Adrenal gland (tissue), 12 donors: ENCODE data around the gene INPP4A. TPM values are rescaled to one million over a fixed set of nuclear protein-coding genes. Genes with fewer than 3 reads are reported as not detected.

ENCODE experiments used
- DNase-seq, 7 donors: peaks; one replicate each; pipeline ENCODE4 v3.0.0-alpha.2; 2019 to 2020
- H3K27ac ChIP-seq, 5 donors: fragments of 200-600 bp; sonication (generic) in 4 of 5; 1 replicate in 3 of 5; 2 replicates in 2 of 5; pipeline versions ENCODE4 v1.5.1 to v1.8.0; 2016 to 2020; ENCODE audit warnings: mild to moderate bottlenecking in 1 of 5
- H3K27me3 ChIP-seq: fragments of 200-600 bp; 2 replicates; pipeline ENCODE4 v1.8.0; 2021
- H3K36me3 ChIP-seq, 2 donors: fragments of 200-600 bp; replicated peaks in 1 of 2; 1 replicate in 1 of 2; 2 replicates in 1 of 2; pipeline versions ENCODE4 v1.5.1 to v1.8.0; 2018 to 2022
- H3K4me1 ChIP-seq, 2 donors: fragments of 200-600 bp; replicated peaks in 1 of 2; 1 replicate in 1 of 2; 2 replicates in 1 of 2; pipeline versions ENCODE4 v1.5.1 to v1.8.0; 2018 to 2021
- H3K4me3 ChIP-seq, 4 donors: fragments of 200-600 bp; sonication (generic) in 3 of 4; one replicate each; pipeline ENCODE4 v1.5.1; 2016 to 2018
- H3K9me3 ChIP-seq, 3 donors: fragments of 200-600 bp; sonication (generic) in 1 of 3; replicated peaks in 1 of 3; 1 replicate in 2 of 3; 2 replicates in 1 of 3; pipeline versions ENCODE4 v1.5.1 to v1.8.0; 2016 to 2021
- CTCF ChIP-seq, 6 experiments: fragments of 450-650 bp in 4 of 6; fragments of 200-600 bp in 2 of 6; sonication (generic) in 1 of 6; IDR thresholded peaks; 1 replicate in 5 of 6; 2 replicates in 1 of 6; pipeline versions ENCODE4 v1.5.1 to v1.8.0; 2016 to 2021; ENCODE audit warnings: antibody characterized with exemption in 6 of 6, mild to moderate bottlenecking in 2 of 6, moderate library complexity in 1 of 6
- POLR2A ChIP-seq, 2 donors: fragments of 450-650 bp; IDR thresholded peaks; one replicate each; pipeline ENCODE4 v1.6.1; 2017; ENCODE audit warnings: antibody characterized with exemption in 2 of 2, mild to moderate bottlenecking in 2 of 2, moderate library complexity in 1 of 2
- WGBS, 4 donors: extraction: QIAGEN DNeasy Blood & Tissue Kit in 2 of 4; methylation state at CpG; one replicate each; pipeline versions ENCODE4 v1.1.5 to v1.1.7; 2013 to 2017; 5-methylcytosine and 5-hydroxymethylcytosine counted together
- intact Hi-C, 2 donors: fragments of 100-400 bp; cut with DNase I; formaldehyde crosslinking; loops; one replicate each; pipeline versions ENCODE4 v1.14.1 to v1.15.0; 2022 to 2023
- polyA plus RNA-seq, 3 donors: library from polyadenylated mRNA; stranded (reverse); fragments of 200-250 nt in 2 of 3; fragments of 350-450 nt in 1 of 3; fragmentation: Illumina TruSeq in 1 of 3; extraction: RNeasy Lipid Tissue Mini Kit (QIAGEN cat#74804) in 1 of 3; gene quantifications; one replicate each; pipeline ENCODE4 v1.2.3, GENCODE V29; 2013 to 2014
- total RNA-seq, 9 donors: library from RNA; depleted of rRNA in 4 of 9; stranded (reverse); fragments of >200 nt in 4 of 9; fragments of 120-200 nt in 1 of 9; fragmentation: NEBNext Ultra II Directional in 1 of 9; extraction: Animal tissue kit (Norgen Biotek cat#: 25700) in 1 of 9; gene quantifications; one replicate each; pipeline versions ENCODE4 v1.1.0 to v1.2.4, GENCODE V29; 2013 to 2023
- donor health status: healthy with polysubstance abuse.
- donor health status: Bipolar disorder and iron deficiency.
- donor health status: DM: yes; HTN: yes; CAD: no.
- donor health status: DM: no; HTN: no; CAD: no.
- donor health status: DM: no; HTN: no; CAD: no.
- donor health status: DM: yes; HTN: yes; CAD: no.

INPP4A gene
- total and polyA plus RNA-seq, 12 donors, result 8.8 to 40.5 (median 27.3) TPM

GRCh38 chr2:98539056-98539735 is 94.5 kb downstream of the INPP4A start:
- Histone ChIP-seq H3K27ac (peak overlapping the region in 1 of 5 donors; percentile 21), H3K27me3 (no peaks in the 10 kb centered on the region), H3K4me3 (no peak overlapping the region), H3K4me1 (no peaks in the 10 kb centered on the region), H3K36me3 (peaks cover 0 to 45% of the 10 kb centered on the region in 2 donors), H3K9me3 (no peaks in the 10 kb centered on the region)
- intact Hi-C loops, result no loop called here
- DNase-seq, result peak in 1 of 7 donors; percentile 52
- whole genome bisulfite sequencing, 4 donors, result 94 to 97% (median 95%) methylated on average over 13 of the region's 13 CpGs
- TF ChIP-seq CTCF (IDR thresholded peaks at IDR 0.05) (no peak), POLR2A (IDR thresholded peaks at IDR 0.05) (no peak)

GRCh38 chr2:98540536-98540935 is 95.9 kb downstream of the INPP4A start:
- Histone ChIP-seq H3K27ac (no peak overlapping the region), H3K27me3 (no peaks in the 10 kb centered on the region)
- 83 to 94% (median 91%) methylated on average over 3 of the region's 3 CpGs for WGBS, 4 donors

GRCh38 chr2:98541489-98541888 is 96.8 kb downstream of the INPP4A start:
- no peaks in the 10 kb centered on the region for H3K9me3 ChIP-seq
- intact Hi-C loops, result no loop called here
- no peak overlapping the region for H3K27ac ChIP-seq
- H3K27me3 ChIP-seq, result no peaks in the 10 kb centered on the region
- peaks cover 0 to 67% of the 10 kb centered on the region in 2 donors for H3K36me3 ChIP-seq
- no peak for DNase-seq
- TF ChIP-seq CTCF (IDR thresholded peaks at IDR 0.05), result no peak
- TF ChIP-seq POLR2A (IDR thresholded peaks at IDR 0.05), result no peak
- no peak overlapping the region for H3K4me3 ChIP-seq
- no peaks in the 10 kb centered on the region for H3K4me1 ChIP-seq

More at GRCh38 chr2:98540536-98540935, 95.9 kb downstream of the INPP4A start:
- H3K4me3 ChIP-seq, result no peak overlapping the region
- H3K4me1 ChIP-seq, result no peaks in the 10 kb centered on the region
- no peak for DNase-seq
- TF ChIP-seq CTCF (IDR thresholded peaks at IDR 0.05) (no peak), POLR2A (IDR thresholded peaks at IDR 0.05) (no peak)
- H3K9me3 ChIP-seq, result no peaks in the 10 kb centered on the region
- intact Hi-C loops, result no loop called here
- peaks cover 0 to 57% of the 10 kb centered on the region in 2 donors for H3K36me3 ChIP-seq

GRCh38 chr2:98541906-98542305 is 97.2 kb downstream of the INPP4A start:
- Histone ChIP-seq H3K36me3 (peaks cover 0 to 71% of the 10 kb centered on the region in 2 donors), H3K27ac (no peak overlapping the region), H3K27me3 (no peaks in the 10 kb centered on the region), H3K9me3 (no peaks in the 10 kb centered on the region), H3K4me3 (no peak overlapping the region), H3K4me1 (no peaks in the 10 kb centered on the region)
- WGBS, 4 donors, result 65 to 86% (median 80%) methylated on average over 9 of the region's 9 CpGs
- peak in 1 of 7 donors; percentile 49 for DNase-seq
- no peak for TF ChIP-seq POLR2A (IDR thresholded peaks at IDR 0.05)
- no peak for TF ChIP-seq CTCF (IDR thresholded peaks at IDR 0.05)
- intact Hi-C loops, result no loop called here
